Transverse colon (tissue), 4 donors: ENCODE data around the gene MLF2. TPM values are rescaled to one million over a fixed set of nuclear protein-coding genes. Genes with fewer than 3 reads are reported as not detected.

ENCODE experiments used
- DNase-seq: peaks from one replicate; pipeline ENCODE4 v3.0.0-alpha.2; 2019
- H3K27ac ChIP-seq, 4 donors: fragments of 200-600 bp; sonication (generic); 2 replicates each; pipeline ENCODE4 v1.5.1; 2016 to 2018; ENCODE audit warnings: inconsistent platforms in 4 of 4
- H3K27me3 ChIP-seq: fragments of 200-600 bp; sonication (generic); 2 replicates; pipeline ENCODE4 v1.5.1; 2017; ENCODE audit warnings: inconsistent platforms
- H3K36me3 ChIP-seq, 4 donors: fragments of 200-600 bp; sonication (generic); 2 replicates each; pipeline ENCODE4 v1.5.1; 2017 to 2019; ENCODE audit warnings: inconsistent platforms in 4 of 4
- H3K4me1 ChIP-seq, 4 donors: fragments of 200-600 bp; sonication (generic); 2 replicates each; pipeline ENCODE4 v1.5.1; 2017 to 2020; ENCODE audit warnings: inconsistent platforms in 4 of 4
- H3K4me3 ChIP-seq, 4 donors: fragments of 200-600 bp; sonication (generic); 1 replicate in 1 of 4; 2 replicates in 3 of 4; pipeline versions ENCODE4 v1.5.1 to v1.6.1; 2017 to 2019; ENCODE audit warnings: inconsistent platforms in 4 of 4
- H3K9me3 ChIP-seq, 2 donors: fragments of 200-600 bp; sonication (generic); 2 replicates each; pipeline ENCODE4 v1.5.1; 2017 to 2019; ENCODE audit warnings: inconsistent platforms in 2 of 2
- EP300 ChIP-seq: sonication (generic); formaldehyde crosslinking; IDR thresholded peaks from one replicate; pipeline ENCODE4 v1.6.1; 2017; ENCODE audit warnings: antibody characterized with exemption, low read depth
- POLR2A ChIP-seq: fragments of 450-650 bp; IDR thresholded peaks from one replicate; pipeline ENCODE4 v1.6.1; 2016; ENCODE audit warnings: antibody characterized with exemption, mild to moderate bottlenecking, moderate library complexity
- POLR2AphosphoS5 ChIP-seq, 3 donors: sonication (generic); formaldehyde crosslinking; IDR thresholded peaks; one replicate each; pipeline ENCODE4 v1.6.1; 2016; ENCODE audit warnings: antibody characterized with exemption in 3 of 3
- WGBS, 2 donors: methylation state at CpG; one replicate each; pipeline ENCODE4 v1.1.5; 2018; ENCODE audit warnings: low coverage in 1 of 2; 5-methylcytosine and 5-hydroxymethylcytosine counted together
- in situ Hi-C, 4 donors: fragments of 200-750 bp; cut with MboI; loops; one replicate each; pipeline versions ENCODE4 v1.15.0 to v1.15.1; 2017; ENCODE audit warnings: low sequenced_read_pairs in 3 of 4, low pct_ligation_motif_present in 1 of 4, low pct_unique_long_range_greater_than_20kb in 1 of 4
- intact Hi-C: fragments of 100-400 bp; cut with DNase I; formaldehyde crosslinking; loops from one replicate; pipeline ENCODE4 v1.15.1; 2023; ENCODE audit warnings: low total_unique reads
- total RNA-seq, 4 donors: library from RNA; depleted of rRNA; stranded (reverse); fragments of >200 nt; gene quantifications; one replicate each; pipeline ENCODE4 v1.1.0, GENCODE V29; 2016
- TF ChIP-seq, protein P1 (sequence below), 5 experiments: fragments of 200-600 bp in 3 of 5; fragments of 450-650 bp in 2 of 5; sonication (generic) in 3 of 5; IDR thresholded peaks; 1 replicate in 2 of 5; 2 replicates in 3 of 5; pipeline ENCODE4 v1.5.1; 2016 to 2017; ENCODE audit warnings: antibody characterized with exemption in 5 of 5, inconsistent platforms in 3 of 5, mild to moderate bottlenecking in 2 of 5, moderate library complexity in 1 of 5

Gene MLF2
- total RNA-seq, 4 donors from 2014 or later, result 100 to 360 (median 164) TPM

DNA sequence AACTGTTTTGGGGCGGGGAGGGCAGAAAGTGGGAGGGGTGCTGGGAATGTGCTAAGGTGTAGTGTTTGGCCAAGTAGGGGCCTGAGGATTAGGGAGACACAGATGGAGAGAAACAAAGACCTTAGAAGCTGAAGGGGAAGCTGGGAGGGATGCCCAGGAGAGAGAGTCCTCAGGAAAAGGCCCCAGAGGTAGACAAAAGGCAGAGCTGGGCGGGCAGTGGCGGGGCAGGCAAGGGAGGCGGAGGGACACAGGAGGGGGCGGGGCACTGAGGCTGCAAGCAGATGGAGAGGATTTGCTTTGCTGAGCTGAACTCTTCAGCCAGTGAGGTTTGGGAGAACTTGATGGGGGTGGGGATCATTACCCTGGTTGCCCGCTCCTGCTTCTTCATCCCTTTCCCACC, 16.0 kb upstream of the MLF2 start:
- peaks cover 16 to 85% (median 63%) of the 10 kb centered on the region in 4 donors for H3K4me1 ChIP-seq
- in situ Hi-C loops (no loop called here), intact Hi-C loops (no loop called here)
- H3K27me3 ChIP-seq, result no peaks in the 10 kb centered on the region
- peak overlapping the region; percentile 92 to 94 (median 93) for H3K27ac ChIP-seq
- 47 to 56% methylated on average over 5 to 6 of the region's 6 CpGs for WGBS, 2 donors
- TF ChIP-seq EP300 (no peak), POLR2A (no peak), POLR2AphosphoS5 (IDR thresholded peaks at IDR 0.05) (no peak)
- TF ChIP-seq, protein P1, sequence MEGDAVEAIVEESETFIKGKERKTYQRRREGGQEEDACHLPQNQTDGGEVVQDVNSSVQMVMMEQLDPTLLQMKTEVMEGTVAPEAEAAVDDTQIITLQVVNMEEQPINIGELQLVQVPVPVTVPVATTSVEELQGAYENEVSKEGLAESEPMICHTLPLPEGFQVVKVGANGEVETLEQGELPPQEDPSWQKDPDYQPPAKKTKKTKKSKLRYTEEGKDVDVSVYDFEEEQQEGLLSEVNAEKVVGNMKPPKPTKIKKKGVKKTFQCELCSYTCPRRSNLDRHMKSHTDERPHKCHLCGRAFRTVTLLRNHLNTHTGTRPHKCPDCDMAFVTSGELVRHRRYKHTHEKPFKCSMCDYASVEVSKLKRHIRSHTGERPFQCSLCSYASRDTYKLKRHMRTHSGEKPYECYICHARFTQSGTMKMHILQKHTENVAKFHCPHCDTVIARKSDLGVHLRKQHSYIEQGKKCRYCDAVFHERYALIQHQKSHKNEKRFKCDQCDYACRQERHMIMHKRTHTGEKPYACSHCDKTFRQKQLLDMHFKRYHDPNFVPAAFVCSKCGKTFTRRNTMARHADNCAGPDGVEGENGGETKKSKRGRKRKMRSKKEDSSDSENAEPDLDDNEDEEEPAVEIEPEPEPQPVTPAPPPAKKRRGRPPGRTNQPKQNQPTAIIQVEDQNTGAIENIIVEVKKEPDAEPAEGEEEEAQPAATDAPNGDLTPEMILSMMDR (IDR thresholded peaks at IDR 0.05), result no peak
- peak; percentile 58 for DNase-seq
- H3K9me3 ChIP-seq, result no peaks in the 10 kb centered on the region
- no peaks in the 10 kb centered on the region for H3K36me3 ChIP-seq
- H3K4me3 ChIP-seq, result peak overlapping the region in 2 of 4 donors; percentile 3 to 84

DNA sequence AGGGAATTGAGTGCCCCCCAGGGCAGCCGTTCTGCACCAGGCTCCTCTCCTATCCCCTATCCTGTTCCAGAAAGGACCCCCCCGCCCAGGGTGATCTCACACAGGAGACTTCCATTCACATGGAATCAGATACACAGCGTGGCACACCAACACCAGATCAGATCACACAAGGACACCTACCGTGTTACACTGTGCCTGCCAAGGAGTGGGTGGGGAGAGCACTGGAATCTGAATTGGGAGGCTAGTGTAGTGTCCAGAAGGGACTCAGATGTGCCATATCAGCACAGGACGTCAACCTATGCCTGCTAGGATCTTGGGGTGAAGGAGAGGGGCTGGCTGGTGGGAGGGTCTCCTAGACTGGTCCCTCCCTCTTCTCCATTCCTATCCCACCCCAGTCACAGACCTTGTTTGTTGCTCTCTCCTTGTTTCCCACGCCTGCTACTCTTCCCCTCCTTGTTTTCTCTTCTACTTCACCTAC, 15.5 kb upstream of the MLF2 start:
- in situ Hi-C loops, result no loop called here
- Histone ChIP-seq H3K4me3 (peak overlapping the region in 3 of 4 donors; percentile 79 to 86 (median 84)), H3K36me3 (no peaks in the 10 kb centered on the region), H3K27me3 (no peaks in the 10 kb centered on the region), H3K9me3 (no peaks in the 10 kb centered on the region), H3K4me1 (peaks cover 18 to 85% (median 61%) of the 10 kb centered on the region in 4 donors), H3K27ac (peak overlapping the region; percentile 92 to 94 (median 93))
- 44 to 52% methylated on average over 4 to 6 of the region's 6 CpGs for WGBS, 2 donors
- no peak for TF ChIP-seq EP300
- TF ChIP-seq, protein P1 (IDR thresholded peaks at IDR 0.05), result no peak
- TF ChIP-seq POLR2AphosphoS5 (IDR thresholded peaks at IDR 0.05), result no peak
- TF ChIP-seq POLR2A, result no peak
- DNase-seq, result no peak
- intact Hi-C loops, result no loop called here

DNA sequence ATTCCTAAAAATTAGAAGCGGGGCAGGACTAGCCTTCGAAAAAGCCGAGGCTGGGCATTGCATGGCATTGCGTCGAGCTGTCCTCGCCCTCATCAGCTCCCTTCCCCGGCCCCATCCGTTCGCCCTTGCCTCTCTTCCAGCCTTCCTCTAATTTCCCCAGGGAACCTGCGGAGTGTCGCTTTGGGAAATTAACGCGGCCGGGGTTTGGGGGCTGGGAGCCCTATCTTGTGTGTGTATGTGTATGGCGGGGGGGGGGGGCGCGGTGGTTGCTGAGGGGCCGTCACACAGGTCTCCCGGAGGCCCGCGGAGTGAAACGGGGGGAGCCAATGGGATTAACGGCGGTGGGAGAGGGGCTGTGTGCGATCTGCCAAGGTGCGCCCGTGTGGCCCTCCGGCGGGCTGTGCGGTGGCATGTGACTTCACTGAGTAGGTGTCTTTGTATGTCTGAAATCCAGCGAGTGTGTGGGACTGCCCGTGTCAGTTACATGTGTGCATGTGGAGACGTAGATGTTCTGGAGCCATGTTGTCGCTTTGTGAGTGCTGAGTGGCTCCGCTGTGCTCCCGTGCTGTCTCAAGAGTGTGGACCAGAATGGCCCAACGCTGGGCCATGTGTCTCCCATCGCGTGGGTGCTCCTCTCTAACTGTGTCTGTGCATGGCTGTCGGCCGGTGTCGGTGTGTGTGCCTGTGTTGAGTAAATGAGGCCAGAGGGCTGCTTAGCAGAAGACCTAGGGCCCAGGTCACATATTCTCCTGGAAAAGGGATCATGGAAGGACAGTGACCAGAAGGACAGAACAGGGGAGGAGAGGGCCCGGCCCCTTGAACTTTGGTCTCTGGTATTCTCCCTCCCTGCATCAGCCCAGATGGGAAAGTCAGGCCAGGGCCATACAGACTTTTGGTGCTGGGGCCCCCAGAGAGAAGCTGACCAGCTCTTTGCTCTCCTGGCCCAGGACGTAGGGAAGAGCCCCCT, 14.7 kb upstream of the MLF2 start:
- peak overlapping the region; percentile 68 to 86 (median 82) for H3K4me3 ChIP-seq
- H3K9me3 ChIP-seq, result no peaks in the 10 kb centered on the region

More for the DNA sequence above, 14.7 kb upstream of the MLF2 start:
- WGBS, 2 donors, result 27 to 40% methylated on average over 1 to 33 of the region's 44 CpGs
- in situ Hi-C loops (no loop called here), intact Hi-C loops (no loop called here)
- TF ChIP-seq POLR2A, result no peak
- TF ChIP-seq, protein P1 (IDR thresholded peaks at IDR 0.05), result no peak
- TF ChIP-seq EP300, result no peak
- no peak for TF ChIP-seq POLR2AphosphoS5 (IDR thresholded peaks at IDR 0.05)
- DNase-seq, result no peak
- peaks cover 19 to 84% (median 59%) of the 10 kb centered on the region in 4 donors for H3K4me1 ChIP-seq
- H3K27ac ChIP-seq, result peak overlapping the region; percentile 92 to 94 (median 93)
- no peaks in the 10 kb centered on the region for H3K36me3 ChIP-seq
- H3K27me3 ChIP-seq, result no peaks in the 10 kb centered on the region
